CD14-positive monocyte (primary cell): ENCODE results near the gene L1TD1. TPM values are rescaled to one million over a fixed set of nuclear protein-coding genes. Genes with fewer than 3 reads are reported as not detected.

Experiments
- DNase-seq, 3 donors: peaks; one replicate each; pipeline ENCODE4 v3.0.0-alpha.2; 2011 to 2022
- H2AFZ ChIP-seq: 2 replicates; pipeline ENCODE4 v1.6.0; 2012; ENCODE audit warnings: mild to moderate bottlenecking, low read depth, low read length, inconsistent platforms; ENCODE audit not compliant: insufficient read depth, poor library complexity, severe bottlenecking
- H3K27ac ChIP-seq, 2 donors: 1 replicate in 1 of 2; 2 replicates in 1 of 2; pipeline ENCODE4 v1.5.1; 2012 to 2013; ENCODE audit warnings: low read length in 2 of 2, control low read depth in 1 of 2, inconsistent platforms in 1 of 2, low read depth in 1 of 2, mild to moderate bottlenecking in 1 of 2
- H3K27me3 ChIP-seq, 2 donors: one replicate each; pipeline versions ENCODE4 v1.6.0 to v1.6.1; 2011 to 2013; ENCODE audit warnings: low read length in 2 of 2; ENCODE audit not compliant: control insufficient read depth in 2 of 2, insufficient read depth in 2 of 2
- H3K36me3 ChIP-seq, 2 donors: replicated peaks in 1 of 2; 1 replicate in 1 of 2; 2 replicates in 1 of 2; pipeline versions ENCODE4 v1.5.1 to v1.6.1; 2012 to 2013; ENCODE audit warnings: low read length in 2 of 2, control low read depth in 1 of 2, inconsistent platforms in 1 of 2, mild to moderate bottlenecking in 1 of 2; ENCODE audit not compliant: insufficient read depth in 2 of 2, control insufficient read depth in 1 of 2
- H3K4me1 ChIP-seq, 2 donors: 1 replicate in 1 of 2; 2 replicates in 1 of 2; pipeline versions ENCODE4 v1.5.1 to v1.6.1; 2012 to 2013; ENCODE audit warnings: low read length in 2 of 2, control low read depth in 1 of 2, inconsistent platforms in 1 of 2, mild to moderate bottlenecking in 1 of 2, moderate library complexity in 1 of 2; ENCODE audit not compliant: insufficient read depth in 2 of 2, control insufficient read depth in 1 of 2
- H3K4me2 ChIP-seq: replicated peaks from 2 replicates; pipeline ENCODE3; 2012; ENCODE audit warnings: low read length, moderate library complexity, mild to moderate bottlenecking; ENCODE audit not compliant: poor library complexity, severe bottlenecking; ENCODE audit errors: extremely low read depth
- H3K4me3 ChIP-seq, 3 experiments: fragments of 200-600 bp in 1 of 3; sonication (generic) in 1 of 3; replicated peaks in 1 of 3; 1 replicate in 2 of 3; 2 replicates in 1 of 3; pipeline ENCODE4 v1.5.1; 2011 to 2013; ENCODE audit warnings: low read length in 3 of 3, mild to moderate bottlenecking in 3 of 3, control low read depth in 2 of 3, low read depth in 2 of 3, inconsistent platforms in 1 of 3, moderate library complexity in 1 of 3
- H3K79me2 ChIP-seq: 2 replicates; pipeline ENCODE4 v1.6.0; 2012; ENCODE audit warnings: mild to moderate bottlenecking, control low read depth, inconsistent platforms, low read length, moderate library complexity; ENCODE audit not compliant: insufficient read depth
- H3K9ac ChIP-seq: 2 replicates; pipeline ENCODE4 v1.6.0; 2017; ENCODE audit warnings: low read length, mild to moderate bottlenecking; ENCODE audit not compliant: insufficient read depth, poor library complexity, severe bottlenecking
- H3K9me3 ChIP-seq, 2 donors: replicated peaks in 1 of 2; 1 replicate in 1 of 2; 2 replicates in 1 of 2; pipeline versions ENCODE4 v1.5.1 to v1.6.1; 2012 to 2013; ENCODE audit warnings: low read length in 2 of 2, control low read depth in 1 of 2; ENCODE audit not compliant: control insufficient read depth in 1 of 2, insufficient read depth in 1 of 2
- H4K20me1 ChIP-seq: 2 replicates; pipeline ENCODE4 v1.6.0; 2012; ENCODE audit warnings: mild to moderate bottlenecking, low read length, control low read depth, moderate library complexity; ENCODE audit not compliant: insufficient read depth
- H3K27ac Mint-ChIP-seq, 7 donors: one replicate each; pipeline ENCODE4 v1.8.0; 2020; ENCODE audit warnings: mild to moderate bottlenecking in 7 of 7, mixed read lengths in 7 of 7, moderate library complexity in 6 of 7, inconsistent platforms in 2 of 7
- H3K27me3 Mint-ChIP-seq, 3 donors: one replicate each; pipeline ENCODE4 v1.8.0; 2021 to 2022; ENCODE audit warnings: low read depth in 3 of 3, mild to moderate bottlenecking in 3 of 3, mixed read lengths in 3 of 3, moderate library complexity in 3 of 3, inconsistent platforms in 1 of 3
- H3K36me3 Mint-ChIP-seq, 2 donors: one replicate each; pipeline ENCODE4 v1.8.0; 2020; ENCODE audit warnings: mixed read lengths in 2 of 2, inconsistent platforms in 1 of 2, mild to moderate bottlenecking in 1 of 2
- H3K4me1 Mint-ChIP-seq: one replicate; pipeline ENCODE4 v1.8.0; 2020; ENCODE audit warnings: mild to moderate bottlenecking, mixed read lengths
- H3K4me3 Mint-ChIP-seq, 2 donors: one replicate each; pipeline ENCODE4 v1.8.0; 2020; ENCODE audit warnings: mild to moderate bottlenecking in 2 of 2, mixed read lengths in 2 of 2, moderate library complexity in 1 of 2
- H3K9me3 Mint-ChIP-seq, 7 donors: one replicate each; pipeline ENCODE4 v1.8.0; 2020 to 2022; ENCODE audit warnings: mixed read lengths in 7 of 7, mild to moderate bottlenecking in 6 of 7, moderate library complexity in 6 of 7, inconsistent platforms in 2 of 7
- CTCF ChIP-seq: fragments of 200-600 bp; IDR thresholded peaks from one replicate; pipeline ENCODE4 v1.8.0; 2022; ENCODE audit warnings: antibody characterized with exemption, mild to moderate bottlenecking
- WGBS: methylation state at CpG from one replicate; pipeline ENCODE4 v1.1.5; 2013; ENCODE audit warnings: missing lambda C conversion rate; ENCODE audit not compliant: insufficient coverage; 5-methylcytosine and 5-hydroxymethylcytosine counted together
- intact Hi-C, 2 donors: fragments of 100-400 bp; cut with micrococcal nuclease; formaldehyde crosslinking; loops; one replicate each; pipeline versions ENCODE4 v1.15.0 to v1.15.1; 2023
- polyA plus RNA-seq, 3 donors: library from polyadenylated mRNA; depleted of rRNA in 1 of 3; unstranded in 2 of 3; stranded (reverse) in 1 of 3; fragments of 300-500 nt in 2 of 3; fragments of >200 nt in 1 of 3; fragmentation: Illumina TruSeq in 2 of 3; gene quantifications; 1 replicate in 2 of 3; 2 replicates in 1 of 3; pipeline ENCODE4 v1.2.3, GENCODE V29; 2012 to 2021

L1TD1 gene
- polyA plus RNA-seq, 3 donors: 0.09 to 0.22 (median 0.12) TPM

GRCh38 chr1:62185677-62186076 lies 9.0 kb upstream of the L1TD1 start:
- H3K79me2 ChIP-seq: no peaks in the 10 kb centered on the region
- no peaks in the 10 kb centered on the region for H3K4me1 ChIP-seq
- no peaks in the 10 kb centered on the region for H3K9me3 ChIP-seq
- H3K4me1 Mint-ChIP-seq: no peaks in the 10 kb centered on the region
- TF ChIP-seq CTCF: no peak
- no peak overlapping the region for H3K9ac ChIP-seq
- peaks cover 0 to 8% (median 0%) of the 10 kb centered on the region in 7 donors for H3K9me3 Mint-ChIP-seq
- H2AFZ ChIP-seq: no peak overlapping the region
- no CpG with 5 or more reads among the region's 3 CpGs for WGBS
- no peaks in the 10 kb centered on the region for H3K36me3 Mint-ChIP-seq
- H3K4me3 Mint-ChIP-seq: no peak overlapping the region
- no peaks in the 10 kb centered on the region for H3K27me3 Mint-ChIP-seq
- no peaks in the 10 kb centered on the region for H4K20me1 ChIP-seq
- no peak overlapping the region for H3K4me3 ChIP-seq
- H3K27ac Mint-ChIP-seq: no peak overlapping the region
- DNase-seq: no peak
- H3K27me3 ChIP-seq: no peaks in the 10 kb centered on the region
- intact Hi-C loops: no loop called here
- no peak overlapping the region for H3K27ac ChIP-seq
- no peaks in the 10 kb centered on the region for H3K36me3 ChIP-seq
- no peak overlapping the region for H3K4me2 ChIP-seq

GRCh38 chr1:62187548-62187947 lies 7.1 kb upstream of the L1TD1 start:
- Histone ChIP-seq H3K4me2 (no peak overlapping the region), H2AFZ (no peak overlapping the region), H3K9me3 (no peaks in the 10 kb centered on the region), H3K4me1 (no peaks in the 10 kb centered on the region), H3K36me3 (no peaks in the 10 kb centered on the region), H3K27ac (no peak overlapping the region), H3K27me3 (no peaks in the 10 kb centered on the region), H3K79me2 (no peaks in the 10 kb centered on the region), H3K9ac (no peak overlapping the region), H3K4me3 (no peak overlapping the region), H4K20me1 (no peaks in the 10 kb centered on the region)
- Mint-ChIP-seq H3K27me3 (no peaks in the 10 kb centered on the region), H3K27ac (no peak overlapping the region), H3K36me3 (no peaks in the 10 kb centered on the region), H3K4me3 (no peak overlapping the region), H3K9me3 (peaks cover 0 to 8% (median 3%) of the 10 kb centered on the region in 7 donors), H3K4me1 (no peaks in the 10 kb centered on the region)
- DNase-seq: no peak
- WGBS: 100% methylated on average over 1 of the region's 5 CpGs
- intact Hi-C loops: no loop called here
- no peak for TF ChIP-seq CTCF
